GM18873 (cell line): Measurements from ENCODE around the gene USP30.

ENCODE experiments used
- ATAC-seq: cut with Tn5 transposase; IDR thresholded peaks from one replicate; pipeline ENCODE4 v1.9.1; 2021; ENCODE audit warnings: mild to moderate bottlenecking, moderate library complexity, moderate number of reproducible peaks; ENCODE audit not compliant: unreplicated experiment, low FRiP score

USP30 gene

DNA sequence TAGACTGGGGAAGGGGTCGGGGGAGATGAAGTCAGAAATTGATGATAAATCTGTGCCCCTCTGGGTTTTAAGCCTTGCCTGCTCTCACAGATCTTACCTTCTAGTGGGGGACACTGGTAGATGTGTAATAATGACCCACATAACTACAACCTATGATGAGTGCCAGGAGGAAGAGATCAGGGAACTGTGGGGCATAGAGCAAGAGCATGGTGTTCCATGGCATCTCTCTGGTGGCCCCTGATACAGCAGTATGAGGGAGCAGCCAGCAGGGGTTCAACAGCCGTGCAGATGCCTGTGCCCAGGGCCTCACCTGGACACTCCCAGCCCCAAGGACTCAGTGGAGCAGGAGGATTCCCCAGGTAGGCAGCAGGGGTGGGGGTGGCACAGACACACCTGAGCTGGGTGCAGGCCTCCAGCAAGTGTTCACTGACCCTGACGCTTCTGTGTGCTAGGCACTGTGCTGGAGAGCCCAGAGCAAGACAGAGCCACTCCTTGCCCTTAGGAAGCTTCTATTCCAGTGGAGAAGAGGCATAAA, 69.0 kb downstream of the USP30 start:
- no peak for ATAC-seq

DNA sequence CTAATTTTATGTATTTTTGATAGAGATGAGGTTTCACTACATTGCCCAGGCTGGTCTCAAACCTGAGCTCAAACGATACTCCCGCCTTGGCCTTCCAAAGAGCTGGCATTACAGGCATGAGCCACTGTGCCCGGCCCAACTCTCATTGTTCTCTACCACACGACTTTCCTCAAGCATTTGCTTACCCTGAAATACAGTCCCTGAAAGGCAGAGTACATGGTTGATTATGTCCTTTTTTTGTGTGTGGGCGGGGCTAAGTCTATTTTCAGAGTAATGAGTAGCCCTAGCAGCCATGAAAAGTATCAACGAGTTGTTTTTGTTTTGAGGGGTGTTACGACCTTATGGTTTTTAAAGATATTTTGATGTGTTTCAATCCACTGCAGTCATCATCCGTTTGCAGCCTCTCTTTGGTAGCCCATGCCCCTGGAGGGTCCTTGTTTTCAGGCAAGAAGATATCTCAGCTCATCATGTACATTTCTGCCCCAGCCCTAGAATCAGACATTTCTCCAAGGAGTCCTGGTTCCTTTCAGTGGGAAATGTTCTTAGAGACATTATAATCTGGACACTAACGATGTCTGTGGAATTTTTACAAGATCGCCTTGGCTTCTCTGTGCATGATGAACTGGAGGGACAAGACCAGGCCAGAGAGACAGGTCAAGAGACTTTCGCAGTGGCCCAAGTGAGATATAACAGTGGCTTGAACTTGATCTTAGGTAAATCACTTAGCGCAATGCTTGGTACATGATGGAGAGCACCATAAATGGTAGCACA, 72.7 kb downstream of the USP30 start:
- no peak for ATAC-seq

DNA sequence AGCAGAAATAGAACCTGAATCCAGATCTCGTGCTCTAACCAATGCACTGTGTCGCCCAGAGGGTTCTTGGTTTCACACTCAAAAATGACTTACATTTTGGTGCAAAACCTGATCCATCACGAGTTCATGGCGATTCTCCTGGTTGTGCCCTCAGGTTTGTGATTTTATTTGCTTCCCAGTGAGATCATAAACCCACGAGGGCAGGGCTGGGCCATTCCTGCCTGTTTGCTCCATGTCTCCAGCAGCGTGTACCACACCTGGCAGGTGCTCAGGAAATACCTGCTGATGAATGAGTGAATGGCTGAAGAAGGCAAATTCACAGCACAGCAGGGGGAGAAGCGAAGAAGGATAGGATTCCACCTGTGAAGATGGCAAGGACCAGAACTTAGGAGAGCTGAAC, 73.4 kb downstream of the USP30 start:
- ATAC-seq, result no peak

DNA sequence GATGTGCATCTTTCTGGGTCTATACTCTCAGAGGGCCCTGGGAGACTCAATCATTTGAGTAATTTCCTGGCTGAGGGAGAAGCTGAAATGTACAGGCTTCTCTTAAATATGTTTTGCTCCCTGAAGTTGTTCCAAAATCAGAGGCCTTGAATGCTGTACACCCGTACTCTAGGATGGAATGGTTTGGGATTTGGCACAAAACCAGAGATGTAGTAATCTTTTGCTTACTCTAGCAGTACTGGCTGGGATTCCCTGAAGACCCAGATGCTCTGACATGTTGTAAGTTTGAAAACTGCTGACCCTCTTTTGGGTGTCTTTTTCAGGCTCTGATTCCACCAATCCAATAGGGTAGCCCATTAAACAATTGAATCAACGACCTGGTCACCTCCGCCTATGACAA, 74.4 kb downstream of the USP30 start:
- ATAC-seq, result no peak

DNA sequence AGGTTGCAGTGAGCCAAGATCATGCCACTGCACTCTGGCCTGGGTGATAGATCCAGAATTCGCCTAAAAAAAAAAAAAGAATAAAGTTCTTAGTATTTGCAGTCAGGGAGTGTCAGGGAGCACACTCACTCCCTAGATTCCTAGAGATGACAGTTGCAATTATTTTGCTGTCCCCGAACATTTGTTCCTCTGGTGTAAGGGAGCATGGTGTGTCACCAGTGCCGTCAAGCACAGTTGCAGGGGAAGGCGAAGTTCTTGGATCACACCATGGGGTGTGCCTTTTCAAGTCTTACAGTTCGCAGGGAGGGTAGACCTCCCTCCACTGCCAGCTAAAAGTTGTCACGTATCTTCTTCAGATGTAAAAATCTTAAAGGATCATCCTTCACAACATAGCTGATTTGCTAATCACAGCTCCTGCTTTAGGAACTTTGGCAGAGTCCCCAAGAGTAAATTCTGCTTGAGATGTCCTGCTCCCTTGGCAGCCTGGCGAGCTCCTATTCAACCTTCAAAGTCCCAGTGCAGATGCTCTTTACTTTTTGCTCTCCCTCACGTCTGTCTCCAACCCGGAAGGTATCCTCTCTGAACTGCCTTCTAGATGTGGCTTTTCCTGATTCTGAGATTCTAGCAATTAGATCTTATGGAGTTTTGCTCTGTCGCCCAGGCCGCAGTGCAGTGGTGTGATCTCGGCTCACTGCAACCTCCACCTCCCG, 75.3 kb downstream of the USP30 start:
- no peak for ATAC-seq

DNA sequence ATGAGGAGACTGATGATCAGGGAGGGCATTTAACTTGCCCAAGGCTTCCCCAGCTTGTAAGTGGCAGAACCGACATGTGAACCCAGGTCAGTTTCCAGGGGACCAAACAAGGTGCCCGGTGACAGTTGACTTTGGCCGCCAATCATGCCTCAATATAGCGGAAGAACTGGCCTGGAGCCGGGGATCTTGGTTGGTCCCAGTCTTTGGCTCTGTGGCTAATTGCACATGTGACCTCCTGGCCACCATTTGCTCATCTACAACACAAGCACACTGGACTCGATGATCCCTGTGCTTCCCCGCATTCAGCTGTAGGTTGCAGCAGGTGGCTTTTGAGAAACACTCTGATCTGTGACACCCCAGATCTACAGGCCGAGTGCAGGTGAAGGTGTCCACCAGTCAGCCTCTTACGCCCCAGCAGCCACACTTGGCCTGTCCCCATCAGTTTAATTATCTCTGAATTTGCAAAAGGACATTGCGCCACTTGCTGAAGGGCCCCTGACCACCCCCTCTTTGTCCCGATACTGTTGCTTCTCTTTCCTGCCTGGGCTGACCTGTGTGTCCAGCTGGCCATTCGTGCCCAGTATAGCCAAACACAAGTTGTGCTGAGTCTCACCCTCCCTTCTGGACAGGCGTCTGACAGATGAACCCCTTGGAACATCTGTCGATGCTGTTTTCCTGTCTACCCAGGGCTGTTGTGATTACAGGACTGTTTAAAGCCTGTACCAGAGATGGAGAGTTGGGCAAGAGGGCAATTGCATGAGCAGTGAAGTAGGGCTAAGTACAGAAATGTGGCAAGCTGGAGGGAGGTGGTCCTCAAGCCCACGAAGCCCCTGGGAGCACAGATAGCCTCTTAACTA, 78.1 kb downstream of the USP30 start:
- ATAC-seq, result no peak

DNA sequence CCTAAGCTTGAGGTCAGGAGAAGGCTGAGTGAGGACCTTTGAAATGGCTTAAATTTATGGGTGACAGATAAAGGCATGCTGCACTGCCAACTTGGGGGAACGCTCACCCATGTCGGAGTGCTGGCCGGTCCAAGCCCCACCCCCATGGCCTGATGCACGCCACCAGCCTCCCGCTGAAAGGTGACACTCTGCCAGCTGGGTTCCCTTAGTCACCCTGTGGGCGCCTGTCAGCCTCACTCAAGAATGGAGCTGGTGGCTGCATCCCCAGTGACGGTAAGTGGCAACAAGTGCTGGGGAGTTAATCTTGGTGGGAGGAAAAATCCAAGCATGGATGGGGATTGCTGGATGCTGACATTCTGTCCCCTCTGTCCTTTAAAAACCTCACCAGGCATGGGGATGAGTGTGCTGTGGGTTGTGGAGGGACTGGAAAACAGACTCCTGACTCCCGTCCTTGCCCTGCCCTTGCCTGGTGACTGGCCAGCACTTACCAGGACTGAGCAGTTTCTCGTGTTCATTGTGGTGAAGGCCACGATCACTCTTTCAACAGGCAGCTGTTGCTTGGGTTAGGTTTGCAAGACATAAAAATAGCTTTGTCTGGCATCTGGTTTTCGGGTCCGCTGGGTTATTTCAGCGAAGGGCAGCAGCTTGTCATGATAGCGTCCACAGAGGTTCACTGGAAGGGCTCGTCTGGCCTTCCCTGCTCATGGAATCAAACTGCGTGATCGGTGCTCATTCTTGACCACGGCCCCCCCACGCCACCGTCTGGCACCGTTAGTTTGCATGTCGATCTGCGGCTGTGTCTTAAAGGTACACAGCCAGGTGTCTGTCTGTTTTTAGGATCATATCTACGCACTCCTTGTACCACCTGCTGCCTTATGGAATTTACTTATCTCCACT, 79.0 kb downstream of the USP30 start:
- no peak for ATAC-seq

DNA sequence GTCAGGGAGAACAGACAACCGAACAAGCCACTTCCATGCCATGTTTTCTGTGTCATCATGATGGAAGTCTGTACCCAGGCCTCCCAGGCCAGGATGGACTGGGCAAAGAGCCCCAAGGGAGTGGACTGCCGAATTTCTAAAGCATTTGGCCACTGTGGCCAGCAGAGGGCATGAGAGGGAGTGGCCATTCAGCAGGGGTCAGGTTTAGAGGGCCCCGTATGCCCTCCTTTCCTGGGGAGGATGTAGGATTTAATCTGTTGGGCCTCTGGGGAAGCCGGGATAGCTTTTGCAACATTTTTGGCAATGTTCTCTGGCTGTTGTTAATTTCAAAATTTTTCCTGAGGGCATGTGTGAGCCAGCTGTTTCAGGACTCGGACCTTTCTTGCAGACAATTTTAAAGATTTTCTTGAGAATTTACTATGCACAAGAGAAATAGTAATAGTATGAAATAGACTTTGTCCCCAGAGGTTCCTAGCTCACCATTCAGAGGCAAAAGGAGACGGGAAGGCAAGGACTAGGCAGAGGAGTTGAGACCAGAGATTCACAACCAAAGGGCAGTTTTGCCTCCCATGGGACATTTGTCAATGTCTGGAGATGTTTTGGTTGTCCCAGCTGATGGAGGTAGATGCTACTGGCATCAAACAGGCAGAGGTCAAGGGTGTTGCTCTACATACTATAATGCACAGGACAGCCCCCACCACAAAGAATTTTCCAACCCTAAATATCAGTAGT, 82.0 kb downstream of the USP30 start:
- no peak for ATAC-seq

DNA sequence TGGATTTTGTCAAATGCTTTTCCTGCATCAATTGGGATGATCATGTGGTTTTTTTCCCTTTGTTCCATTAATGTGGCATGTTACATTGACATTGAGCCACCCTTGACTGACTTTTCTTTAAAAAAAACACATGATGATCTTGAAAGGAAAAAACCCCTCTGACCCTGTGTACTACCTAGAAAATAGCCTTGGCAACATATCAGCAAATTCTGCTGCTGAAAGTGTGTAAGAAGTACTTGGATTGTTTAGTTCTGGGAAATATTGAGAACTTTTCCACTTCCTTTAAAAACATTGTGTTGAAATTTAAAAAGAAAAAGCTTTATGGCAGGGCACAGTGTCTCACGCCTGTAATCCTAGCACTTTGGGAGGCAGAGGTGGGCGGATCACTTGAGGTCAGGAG, 84.7 kb downstream of the USP30 start:
- no peak for ATAC-seq
